Muscle of leg (tissue), 11 donors: ENCODE measurements around the gene ARMC10. TPM values are rescaled to one million over a fixed set of nuclear protein-coding genes. Genes with fewer than 3 reads are reported as not detected.
"Not testable (repeated sequence)": the region's sequence is repeated elsewhere in the genome, so short reads cannot be mapped to it uniquely, and the experiment has no call there.

Experiments used
- DNase-seq: peaks from one replicate; pipeline ENCODE4 v3.0.0; 2013
- H3K27ac ChIP-seq: one replicate; pipeline ENCODE4 v1.5.1; 2013; ENCODE audit warnings: mild to moderate bottlenecking, low read length, control low read depth
- H3K27me3 ChIP-seq: one replicate; pipeline ENCODE4 v1.6.1; 2013; ENCODE audit warnings: low read length; ENCODE audit not compliant: control insufficient read depth, insufficient read depth
- H3K36me3 ChIP-seq: one replicate; pipeline ENCODE4 v1.6.1; 2013; ENCODE audit warnings: low read length; ENCODE audit not compliant: control insufficient read depth, insufficient read depth
- H3K4me1 ChIP-seq: one replicate; pipeline ENCODE4 v1.6.1; 2013; ENCODE audit warnings: low read length; ENCODE audit not compliant: control insufficient read depth, insufficient read depth
- H3K4me3 ChIP-seq: one replicate; pipeline ENCODE4 v1.5.1; 2013; ENCODE audit warnings: low read length, control low read depth
- H3K9me3 ChIP-seq: replicated peaks from 2 replicates; pipeline ENCODE4 v1.6.1; 2013; ENCODE audit warnings: low read depth, low read length; ENCODE audit not compliant: control insufficient read depth
- WGBS: methylation state at CpG from one replicate; pipeline ENCODE4 v1.1.5; 2013; ENCODE audit warnings: missing lambda C conversion rate; ENCODE audit not compliant: insufficient coverage; 5-methylcytosine and 5-hydroxymethylcytosine counted together
- polyA plus RNA-seq, 8 donors: library from polyadenylated mRNA; unstranded; fragments of 120-200 nt; gene quantifications; one replicate each; pipeline versions ENCODE4 v1.2.1 to v1.2.3, GENCODE V29; 2013; ENCODE audit warnings: inconsistent platforms in 1 of 8, low replicate concordance in 1 of 8; ENCODE audit not compliant: insufficient read length in 8 of 8, insufficient read depth in 1 of 8
- total RNA-seq: library from RNA; stranded (reverse); fragments of 120-200 nt; gene quantifications from one replicate; pipeline ENCODE4 v1.2.4, GENCODE V29; 2013

Gene ARMC10
- total and polyA plus RNA-seq, 9 donors = 18.1 to 29.9 (median 21.3) TPM

DNA sequence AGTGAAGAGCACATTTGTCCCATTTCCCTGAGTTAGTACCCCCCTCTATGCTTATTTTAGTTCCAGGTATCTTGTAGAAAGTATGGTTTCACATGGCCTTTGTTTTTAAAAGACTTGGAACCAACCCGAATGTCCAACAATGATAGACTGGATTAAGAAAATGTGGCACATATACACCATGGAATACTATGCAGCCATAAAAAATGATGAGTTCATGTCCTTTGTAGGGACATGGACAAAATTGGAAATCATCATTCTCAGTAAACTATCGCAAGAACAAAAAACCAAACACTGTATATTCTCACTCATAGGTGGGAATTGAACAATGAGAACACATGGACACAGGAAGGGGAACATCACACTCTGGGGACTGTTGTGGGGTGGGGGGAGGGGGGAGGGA, 20.6 kb downstream of the ARMC10 start:
- not testable (repeated sequence) for H3K4me1 ChIP-seq, DNase-seq, H3K27ac ChIP-seq, H3K4me3 ChIP-seq, H3K27me3 ChIP-seq, H3K9me3 ChIP-seq
- no CpG with 5 or more reads among the region's 2 CpGs for WGBS
- H3K36me3 ChIP-seq = peaks cover 21% of the 10 kb centered on the region

GRCh38 chr7:103097041-103097440, 22.1 kb downstream of the ARMC10 start:
- WGBS = 100% methylated on average over 1 of the region's 2 CpGs

GRCh38 chr7:103100348-103100747, 25.4 kb downstream of the ARMC10 start:
- no peaks in the 10 kb centered on the region for H3K4me1 ChIP-seq
- peaks cover 20% of the 10 kb centered on the region for H3K36me3 ChIP-seq
- H3K27me3 ChIP-seq = no peaks in the 10 kb centered on the region
- H3K4me3 ChIP-seq = no peak overlapping the region
- WGBS = no CpG with 5 or more reads among the region's 3 CpGs
- no peak for DNase-seq
- no peak overlapping the region for H3K27ac ChIP-seq
- H3K9me3 ChIP-seq = no peaks in the 10 kb centered on the region

More at GRCh38 chr7:103097041-103097440, 22.1 kb downstream of the ARMC10 start:
- Histone ChIP-seq H3K27me3 (no peaks in the 10 kb centered on the region), H3K4me3 (no peak overlapping the region), H3K4me1 (no peaks in the 10 kb centered on the region), H3K27ac (no peak overlapping the region), H3K9me3 (no peaks in the 10 kb centered on the region), H3K36me3 (peaks cover 22% of the 10 kb centered on the region)
- no peak for DNase-seq

DNA sequence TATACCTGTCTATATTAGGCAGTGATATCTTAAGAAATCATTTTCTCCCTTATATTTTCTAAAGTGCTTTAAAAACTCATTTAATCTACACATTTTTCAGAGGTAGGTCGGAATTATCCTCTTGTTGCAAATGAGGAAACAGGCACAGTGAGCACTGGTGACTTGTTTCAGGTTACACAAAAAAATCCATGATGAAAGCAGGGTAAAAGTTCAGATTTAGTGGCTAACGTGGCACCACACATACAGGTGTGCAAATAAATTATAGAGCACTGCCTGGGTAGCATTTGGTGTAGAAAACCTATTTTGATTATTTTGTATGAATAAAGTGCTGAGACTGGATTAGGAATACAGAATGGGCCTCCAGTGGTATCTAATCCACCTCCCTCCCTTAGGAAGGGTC, 26.6 kb downstream of the ARMC10 start:
- peaks cover 14% of the 10 kb centered on the region for H3K36me3 ChIP-seq
- H3K4me3 ChIP-seq = no peak overlapping the region
- H3K4me1 ChIP-seq = no peaks in the 10 kb centered on the region
- no peak for DNase-seq
- 100% methylated on average over 1 of the region's 2 CpGs for WGBS
- H3K27ac ChIP-seq = no peak overlapping the region
- H3K9me3 ChIP-seq = no peaks in the 10 kb centered on the region
- no peaks in the 10 kb centered on the region for H3K27me3 ChIP-seq

- DNase-seq = no peak
- Histone ChIP-seq H3K9me3 (no peaks in the 10 kb centered on the region), H3K4me1 (no peaks in the 10 kb centered on the region), H3K4me3 (no peak overlapping the region), H3K36me3 (peaks cover 4% of the 10 kb centered on the region), H3K27ac (no peak overlapping the region), H3K27me3 (no peaks in the 10 kb centered on the region)
- 49% methylated on average over 8 of the region's 12 CpGs for WGBS
These were observed 31.2 kb downstream of the ARMC10 start for GRCh38 chr7:103106005-103106702.

GRCh38 chr7:103106703-103107070, 31.7 kb downstream of the ARMC10 start:
- H3K36me3 ChIP-seq, H3K4me1 ChIP-seq, H3K27me3 ChIP-seq, H3K9me3 ChIP-seq, H3K4me3 ChIP-seq, DNase-seq, H3K27ac ChIP-seq: not testable (repeated sequence)
- WGBS = 53% methylated on average over 5 of the region's 6 CpGs

GRCh38 chr7:103113164-103113563, 38.2 kb downstream of the ARMC10 start:
- Histone ChIP-seq H3K27me3 (no peaks in the 10 kb centered on the region), H3K4me1 (no peaks in the 10 kb centered on the region), H3K27ac (no peak overlapping the region), H3K4me3 (no peak overlapping the region), H3K9me3 (no peaks in the 10 kb centered on the region), H3K36me3 (peaks cover 6% of the 10 kb centered on the region)
- DNase-seq = no peak
- no CpG with 5 or more reads among the region's 2 CpGs for whole genome bisulfite sequencing

DNA sequence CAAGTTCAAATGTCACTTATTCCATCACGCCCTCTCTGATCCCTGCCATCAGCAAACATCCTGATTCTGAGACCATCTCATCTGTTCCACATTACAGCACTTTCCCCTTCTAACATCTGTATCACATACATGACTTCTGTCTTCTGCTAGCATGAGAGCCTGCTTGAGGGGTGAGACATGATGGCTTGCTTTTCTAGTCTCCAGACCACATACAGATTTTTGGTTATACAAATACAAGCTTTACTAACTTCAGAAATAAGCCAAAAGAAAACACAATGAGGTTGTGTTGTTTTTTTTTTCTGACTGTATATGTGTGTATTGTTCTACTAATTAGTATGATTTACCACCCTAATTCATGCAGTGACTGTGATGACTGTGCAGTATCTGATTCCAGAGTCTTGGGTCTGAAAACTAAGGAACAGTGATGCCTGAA, 39.7 kb downstream of the ARMC10 start:
- Histone ChIP-seq H3K27me3 (no peaks in the 10 kb centered on the region), H3K4me3 (no peak overlapping the region), H3K4me1 (no peaks in the 10 kb centered on the region), H3K9me3 (no peaks in the 10 kb centered on the region), H3K27ac (no peak overlapping the region), H3K36me3 (peaks cover 9% of the 10 kb centered on the region)
- 50% methylated on average over 1 of the region's 1 CpG for WGBS
- no peak for DNase-seq

- no peaks in the 10 kb centered on the region for H3K27me3 ChIP-seq
- H3K36me3 ChIP-seq = peaks cover 13% of the 10 kb centered on the region
- no peak overlapping the region for H3K4me3 ChIP-seq
- no peaks in the 10 kb centered on the region for H3K4me1 ChIP-seq
- no peak for DNase-seq
- no peaks in the 10 kb centered on the region for H3K9me3 ChIP-seq
- WGBS = no CpG with 5 or more reads among the region's 4 CpGs
- H3K27ac ChIP-seq = no peak overlapping the region
These were observed 40.8 kb downstream of the ARMC10 start for GRCh38 chr7:103115771-103116170.

GRCh38 chr7:103116511-103116910, 41.6 kb downstream of the ARMC10 start:
- WGBS = 86% methylated on average over 1 of the region's 1 CpG
- H3K27ac ChIP-seq = no peak overlapping the region
- DNase-seq = no peak
- no peak overlapping the region for H3K4me3 ChIP-seq
- H3K9me3 ChIP-seq = no peaks in the 10 kb centered on the region
- H3K36me3 ChIP-seq = peaks cover 17% of the 10 kb centered on the region
- no peaks in the 10 kb centered on the region for H3K27me3 ChIP-seq
- H3K4me1 ChIP-seq = no peaks in the 10 kb centered on the region

- peaks cover 21% of the 10 kb centered on the region for H3K36me3 ChIP-seq
These were observed 42.1 kb downstream of the ARMC10 start for GRCh38 chr7:103116991-103117390.

More at GRCh38 chr7:103116991-103117390, 42.1 kb downstream of the ARMC10 start:
- H3K9me3 ChIP-seq = no peaks in the 10 kb centered on the region
- no peak overlapping the region for H3K27ac ChIP-seq
- H3K27me3 ChIP-seq = no peaks in the 10 kb centered on the region
- H3K4me3 ChIP-seq = no peak overlapping the region
- no peak for DNase-seq
- H3K4me1 ChIP-seq = no peaks in the 10 kb centered on the region
